ENCODE results near the gene PRAF2.
A peak's percentile ranks its signal among the peaks of the same experiment; 100 is the strongest.

Gene PRAF2

DNA sequence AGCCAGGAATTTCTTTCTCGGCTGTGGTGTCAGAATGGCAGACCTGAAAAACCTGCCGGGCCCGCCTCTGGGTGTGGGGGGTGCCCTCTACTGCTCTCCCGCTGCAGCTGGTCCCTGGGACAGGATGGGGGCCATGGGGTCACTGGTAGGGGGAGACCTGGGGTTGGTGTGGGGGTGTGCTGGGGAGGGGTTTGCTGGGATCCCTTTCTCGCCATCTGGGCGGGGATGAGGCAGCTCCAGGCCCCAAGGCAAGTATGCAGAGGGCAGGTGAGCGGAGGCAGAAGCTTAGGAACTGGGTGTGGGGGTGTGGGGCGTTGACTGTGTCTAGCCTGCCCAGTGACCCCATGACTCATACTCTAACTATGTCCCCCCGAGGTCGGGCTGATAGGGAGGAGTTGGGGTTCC lies 14.1 kb downstream of the PRAF2 start:
- TF ChIP-seq, protein P1, sequence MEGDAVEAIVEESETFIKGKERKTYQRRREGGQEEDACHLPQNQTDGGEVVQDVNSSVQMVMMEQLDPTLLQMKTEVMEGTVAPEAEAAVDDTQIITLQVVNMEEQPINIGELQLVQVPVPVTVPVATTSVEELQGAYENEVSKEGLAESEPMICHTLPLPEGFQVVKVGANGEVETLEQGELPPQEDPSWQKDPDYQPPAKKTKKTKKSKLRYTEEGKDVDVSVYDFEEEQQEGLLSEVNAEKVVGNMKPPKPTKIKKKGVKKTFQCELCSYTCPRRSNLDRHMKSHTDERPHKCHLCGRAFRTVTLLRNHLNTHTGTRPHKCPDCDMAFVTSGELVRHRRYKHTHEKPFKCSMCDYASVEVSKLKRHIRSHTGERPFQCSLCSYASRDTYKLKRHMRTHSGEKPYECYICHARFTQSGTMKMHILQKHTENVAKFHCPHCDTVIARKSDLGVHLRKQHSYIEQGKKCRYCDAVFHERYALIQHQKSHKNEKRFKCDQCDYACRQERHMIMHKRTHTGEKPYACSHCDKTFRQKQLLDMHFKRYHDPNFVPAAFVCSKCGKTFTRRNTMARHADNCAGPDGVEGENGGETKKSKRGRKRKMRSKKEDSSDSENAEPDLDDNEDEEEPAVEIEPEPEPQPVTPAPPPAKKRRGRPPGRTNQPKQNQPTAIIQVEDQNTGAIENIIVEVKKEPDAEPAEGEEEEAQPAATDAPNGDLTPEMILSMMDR (IDR thresholded peaks at IDR 0.05; ENCODE audit: low read depth, low read length): no peak
- H3K4me3 ChIP-seq (ENCODE audit: low read depth, low read length): no peak overlapping the region

DNA sequence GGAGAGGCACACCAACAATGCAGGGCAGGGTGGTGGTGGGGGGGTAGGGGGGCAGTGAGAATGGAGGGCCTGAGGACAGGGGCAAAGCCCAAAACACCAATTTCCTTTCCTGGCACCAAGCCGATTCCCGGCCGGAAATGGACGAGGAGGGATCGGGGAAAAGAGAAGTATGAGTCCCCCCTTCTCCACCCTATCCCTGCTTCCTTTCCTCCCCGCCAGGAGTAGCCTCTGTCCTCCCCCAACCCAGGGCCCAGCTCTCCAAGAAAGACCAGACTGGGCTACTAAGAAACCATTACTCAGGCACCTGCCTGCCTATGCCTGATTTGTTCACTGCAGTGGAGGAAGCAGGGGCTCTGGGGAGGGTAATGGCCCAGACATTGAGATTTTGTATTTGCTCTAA lies 14.6 kb downstream of the PRAF2 start:
- H3K4me3 ChIP-seq (ENCODE audit: low read depth, low read length): no peak overlapping the region
- TF ChIP-seq, protein P1 (IDR thresholded peaks at IDR 0.05; ENCODE audit: low read depth, low read length): no peak

DNA sequence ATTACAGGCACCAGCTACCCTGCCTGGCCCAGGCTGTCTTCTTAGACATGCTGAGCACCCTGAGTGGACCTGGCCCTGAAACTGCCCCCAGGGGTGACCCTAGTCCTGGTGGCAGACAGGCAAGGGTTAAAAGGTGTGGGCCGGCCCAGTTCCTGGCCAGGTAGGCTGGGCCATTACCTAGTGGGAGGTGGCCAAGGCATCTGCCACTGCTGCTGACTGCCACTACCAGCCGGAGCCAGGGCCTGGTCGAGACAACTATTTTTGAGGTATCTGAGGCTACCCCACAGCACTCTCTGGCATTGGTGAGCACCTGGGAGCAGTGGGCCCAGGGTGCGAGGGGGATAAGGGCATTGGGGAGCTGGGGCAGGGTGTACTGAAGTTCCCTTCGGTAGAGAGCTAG lies 15.0 kb downstream of the PRAF2 start, which contains the start of gene CCDC120:
TSS of gene CCDC120 (plus strand) at position 206 of the 400 bp plus-strand sequence. CDS start 3,043 bp downstream, outside the sequence.
- TF ChIP-seq, protein P1 (IDR thresholded peaks at IDR 0.05; ENCODE audit: low read depth, low read length): no peak
- no peak within 1 kb of the TSS for H3K4me3 ChIP-seq (ENCODE audit: low read depth, low read length)

DNA sequence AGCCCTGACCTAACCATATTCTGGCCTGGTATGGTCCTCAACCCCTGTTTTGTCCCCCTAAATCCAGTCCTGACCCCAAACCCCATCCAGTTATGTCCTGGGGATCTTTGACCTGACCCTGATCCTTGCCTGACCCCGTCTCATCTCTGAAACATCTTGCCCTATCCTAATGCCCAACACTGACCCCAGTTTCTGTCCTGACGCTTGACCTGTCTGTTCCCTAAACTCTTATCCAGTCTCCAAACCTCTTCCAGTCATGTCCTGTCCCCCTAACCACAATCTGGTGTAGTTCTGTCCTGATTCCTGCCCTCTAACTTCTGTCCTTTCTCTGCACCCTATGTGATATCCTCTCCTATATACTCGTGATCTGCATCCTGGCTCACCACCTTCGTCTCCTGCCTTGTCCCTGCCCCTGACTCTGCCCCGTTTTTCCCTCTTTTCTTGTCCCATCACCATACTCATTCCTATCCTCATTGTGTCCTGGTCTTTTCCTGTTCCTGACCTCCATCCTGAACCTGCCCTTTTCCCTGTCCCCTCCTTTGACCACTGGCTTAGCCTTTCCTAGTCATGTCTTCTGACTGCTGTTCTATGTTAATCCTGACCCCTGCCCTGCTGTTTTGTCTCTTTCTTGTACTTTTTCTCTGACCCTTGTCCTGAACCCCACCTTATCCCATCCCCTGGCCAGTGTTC lies 19.6 kb downstream of the PRAF2 start:
- TF ChIP-seq, protein P1 (IDR thresholded peaks at IDR 0.05; ENCODE audit: low read depth, low read length): no peak
- no peak overlapping the region for H3K4me3 ChIP-seq (ENCODE audit: low read depth, low read length)

DNA sequence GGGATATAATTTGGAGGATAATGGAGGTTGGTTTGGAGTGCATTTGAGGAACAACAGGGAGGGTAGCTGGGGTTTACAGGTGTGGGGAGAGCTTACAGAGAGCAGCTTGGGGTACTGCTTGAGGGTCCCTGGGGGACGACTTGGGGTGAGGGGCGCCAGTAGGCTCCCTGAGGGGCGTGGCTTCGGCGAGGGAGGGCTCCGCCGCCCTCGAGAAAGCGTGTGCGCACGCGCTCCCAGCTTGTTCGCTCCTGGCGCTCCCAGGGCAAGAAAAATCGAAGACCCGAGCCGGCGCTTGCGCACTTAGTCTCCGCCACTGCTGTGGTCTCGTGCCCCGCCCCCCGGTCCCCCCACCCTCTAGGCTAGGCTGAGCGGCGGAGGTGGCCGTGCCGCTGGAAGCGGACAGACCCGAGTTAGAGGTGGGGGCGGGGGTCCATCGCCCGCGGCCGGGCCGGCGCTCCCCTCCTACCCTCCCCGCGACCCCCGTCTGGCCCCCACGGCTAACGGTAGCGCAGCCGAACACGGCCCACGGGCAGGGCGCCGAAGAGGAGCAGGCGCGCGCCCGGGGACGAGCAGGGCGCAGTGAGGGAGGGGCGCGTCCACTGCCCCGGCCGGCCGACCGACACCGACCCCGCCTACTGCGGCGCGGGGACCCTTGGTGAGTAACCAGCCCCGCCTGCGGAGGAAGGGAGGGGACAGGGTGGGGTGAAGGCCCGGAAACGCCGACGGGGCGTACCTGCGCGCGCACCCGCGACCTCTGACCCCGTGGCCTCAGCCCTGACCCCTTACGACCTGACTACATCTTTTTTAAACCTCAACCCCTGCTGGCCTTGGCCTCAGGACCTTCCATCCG lies 20.4 kb downstream of the PRAF2 start:
- TF ChIP-seq, protein P1 (IDR thresholded peaks at IDR 0.05; ENCODE audit: low read depth, low read length): no peak
- H3K4me3 ChIP-seq (ENCODE audit: low read depth, low read length): peak overlapping the region; percentile 17

DNA sequence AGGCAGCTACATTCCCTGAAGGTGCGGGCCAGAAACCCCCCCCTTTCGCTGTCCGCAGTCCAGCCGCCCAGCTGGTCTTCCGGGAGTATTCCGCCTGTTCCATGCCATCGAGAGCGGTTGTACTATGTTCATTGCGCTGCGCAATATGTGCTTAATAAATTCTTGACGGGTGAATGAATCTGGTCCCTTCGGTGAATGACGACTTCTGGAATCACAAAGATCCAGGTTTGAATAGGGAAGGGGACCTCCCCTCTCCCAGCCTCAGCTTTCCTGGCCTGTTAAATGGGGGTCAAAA lies 29.9 kb downstream of the PRAF2 start:
- TF ChIP-seq, protein P1 (IDR thresholded peaks at IDR 0.05; ENCODE audit: low read depth, low read length): no peak; the same call in 1 of the 2 replicates
- H3K4me3 ChIP-seq (ENCODE audit: low read depth, low read length): no peak overlapping the region

Data from WI38 (cell line).